SU-DHL-6 (cell line): ENCODE data around the gene IL36G.
"Not testable (repeated sequence)": the region's sequence is repeated elsewhere in the genome, so short reads cannot be mapped to it uniquely, and the experiment has no call there.

Experiments used
- H2AFZ ChIP-seq: fragments of 200-600 bp; sonication (generic); 2 replicates; pipeline ENCODE4 v1.6.1; 2014; ENCODE audit warnings: low read depth, mild to moderate bottlenecking, moderate library complexity, mixed read lengths, antibody characterized with exemption, low read length; ENCODE audit not compliant: severe bottlenecking
- H3F3A ChIP-seq: fragments of 200-600 bp; shearing (Covaris generic); 2 replicates; pipeline ENCODE4 v1.6.0; 2016; ENCODE audit warnings: antibody characterized with exemption, mild to moderate bottlenecking; ENCODE audit not compliant: insufficient read depth
- H3K27ac ChIP-seq: fragments of 200-600 bp; sonication (generic); 2 replicates; pipeline ENCODE4 v1.5.1; 2016; ENCODE audit warnings: low read depth, mild to moderate bottlenecking, low read length, moderate library complexity, mixed read lengths
- H3K27me3 ChIP-seq: fragments of 200-600 bp; sonication (generic), shearing (Covaris generic); 2 replicates; pipeline ENCODE4 v1.6.0; 2014; ENCODE audit warnings: mild to moderate bottlenecking, low read length
- H3K36me3 ChIP-seq: fragments of 200-600 bp; sonication (generic); 2 replicates; pipeline ENCODE4 v1.6.1; 2014; ENCODE audit warnings: mild to moderate bottlenecking, low read length, mixed read lengths
- H3K4me2 ChIP-seq: fragments of 300-600, 200-600 bp; shearing (Covaris generic), sonication (generic); 2 replicates; pipeline ENCODE4 v1.6.0; 2014; ENCODE audit warnings: low read length, low read depth, mild to moderate bottlenecking; ENCODE audit not compliant: poor library complexity, severe bottlenecking
- H3K4me3 ChIP-seq: fragments of 200-600 bp; sonication (generic); 2 replicates; pipeline ENCODE4 v1.5.1; 2014; ENCODE audit warnings: antibody characterized with exemption, low read length, mild to moderate bottlenecking, mixed read lengths; ENCODE audit not compliant: insufficient read depth, poor library complexity, severe bottlenecking
- H3K79me2 ChIP-seq: fragments of 200-600 bp; sonication (generic); 2 replicates; pipeline ENCODE4 v1.6.1; 2014; ENCODE audit warnings: mild to moderate bottlenecking, low read length, moderate library complexity; ENCODE audit not compliant: insufficient read depth
- H3K9ac ChIP-seq: fragments of 200-600 bp; sonication (generic); 2 replicates; pipeline ENCODE4 v1.7.0; 2014; ENCODE audit warnings: mild to moderate bottlenecking, low read length
- H3K9me2 ChIP-seq: fragments of 200-600 bp; sonication (generic); replicated peaks from 2 replicates; pipeline ENCODE4 v1.6.1; 2014; ENCODE audit warnings: low read length; ENCODE audit not compliant: insufficient read depth
- H3K9me3 ChIP-seq: fragments of 200-600 bp; sonication (generic); 2 replicates; pipeline ENCODE4 v1.6.1; 2014; ENCODE audit warnings: low read length, mixed read lengths; ENCODE audit not compliant: insufficient read depth
- H4K20me1 ChIP-seq: fragments of 200-600 bp; sonication (generic); 2 replicates; pipeline ENCODE4 v1.6.1; 2014; ENCODE audit warnings: low read depth, mild to moderate bottlenecking, antibody characterized with exemption, low read length, moderate library complexity, mixed read lengths
- CTCF ChIP-seq: fragments of 200-600 bp; sonication (generic); IDR thresholded peaks from one replicate; pipeline ENCODE4 v1.5.1; 2017; ENCODE audit warnings: antibody characterized with exemption, mild to moderate bottlenecking, low read length, moderate library complexity; ENCODE audit not compliant: insufficient read depth, poor library complexity, severe bottlenecking
- EZH2phosphoT487 ChIP-seq: fragments of 200-600 bp; sonication (generic), shearing (Covaris generic); conservative IDR thresholded peaks from 2 replicates; pipeline ENCODE4 v1.6.1; 2018; ENCODE audit warnings: mild to moderate bottlenecking, antibody characterized with exemption, low read length, moderate library complexity, mixed read lengths

The IL36G gene

GRCh38 chr2:112977559-112978056 lies at the start of gene IL36G:
Gene IL36G, plus strand, starts transcription at chr2:112978006. Its CDS starts 633 bp downstream, at chr2:112978639.
- no peak within 1 kb of the TSS for H2AFZ ChIP-seq
- no peak within 1 kb of the TSS for H3K9ac ChIP-seq
- H3K4me3 ChIP-seq: no peak within 1 kb of the TSS
- no peaks in the 10 kb centered on the region for H3K36me3 ChIP-seq
- no peak within 1 kb of the TSS for H3K4me2 ChIP-seq
- H3K79me2 ChIP-seq: no peaks in the 10 kb centered on the region
- H3K27me3 ChIP-seq: 0 out of 2 replicates have a peak, but pooled peaks cover 4% of the 10 kb centered on the region
- TF ChIP-seq CTCF (no peak), EZH2phosphoT487 (no peak)
- no peaks in the 10 kb centered on the region for H3F3A ChIP-seq
- no peaks in the 10 kb centered on the region for H4K20me1 ChIP-seq
- H3K9me3 ChIP-seq: 0 out of 2 replicates have a peak, but pooled peaks cover 3% of the 10 kb centered on the region
- no peak within 1 kb of the TSS for H3K27ac ChIP-seq
- H3K9me2 ChIP-seq: no peaks in the 10 kb centered on the region

- H3K9ac ChIP-seq: no peak overlapping the region
- H3K4me2 ChIP-seq: no peak overlapping the region
- H3F3A ChIP-seq: no peaks in the 10 kb centered on the region
- no peaks in the 10 kb centered on the region for H3K27me3 ChIP-seq
- no peak overlapping the region for H3K4me3 ChIP-seq
- no peak overlapping the region for H2AFZ ChIP-seq
- no peaks in the 10 kb centered on the region for H3K9me3 ChIP-seq
- no peaks in the 10 kb centered on the region for H3K9me2 ChIP-seq
- H3K36me3 ChIP-seq: no peaks in the 10 kb centered on the region
- H3K79me2 ChIP-seq: no peaks in the 10 kb centered on the region
- no peaks in the 10 kb centered on the region for H4K20me1 ChIP-seq
- H3K27ac ChIP-seq: no peak overlapping the region
- TF ChIP-seq CTCF: no peak
- TF ChIP-seq EZH2phosphoT487: no peak
These were observed 44.5 kb upstream of the IL36G start for GRCh38 chr2:112933261-112933660.

GRCh38 chr2:112934117-112934516 lies 43.7 kb upstream of the IL36G start:
- H2AFZ ChIP-seq, H3F3A ChIP-seq, H3K79me2 ChIP-seq, H3K9me3 ChIP-seq, H3K27me3 ChIP-seq, H3K9ac ChIP-seq, H3K9me2 ChIP-seq, H3K4me2 ChIP-seq, H3K27ac ChIP-seq, H3K36me3 ChIP-seq, H4K20me1 ChIP-seq, H3K4me3 ChIP-seq: not testable (repeated sequence)

GRCh38 chr2:112936927-112937232 lies 40.9 kb upstream of the IL36G start:
- no peak overlapping the region for H3K27ac ChIP-seq
- H3F3A ChIP-seq: no peaks in the 10 kb centered on the region
- H3K79me2 ChIP-seq: no peaks in the 10 kb centered on the region
- H3K4me2 ChIP-seq: no peak overlapping the region
- no peaks in the 10 kb centered on the region for H3K36me3 ChIP-seq
- no peak overlapping the region for H2AFZ ChIP-seq
- no peaks in the 10 kb centered on the region for H3K9me2 ChIP-seq
- TF ChIP-seq EZH2phosphoT487: no peak
- TF ChIP-seq CTCF: no peak
- no peaks in the 10 kb centered on the region for H3K27me3 ChIP-seq
- H4K20me1 ChIP-seq: no peaks in the 10 kb centered on the region
- no peak overlapping the region for H3K4me3 ChIP-seq
- H3K9me3 ChIP-seq: no peaks in the 10 kb centered on the region
- H3K9ac ChIP-seq: no peak overlapping the region
